Effector CD8-positive, alpha-beta T cell (primary cell): ENCODE results near the gene RTCA.
"Not testable (repeated sequence)": the region's sequence is repeated elsewhere in the genome, so short reads cannot be mapped to it uniquely, and the experiment has no call there.

ENCODE experiments used
- DNase-seq: peaks from one replicate; lab custom pipeline; 2025; lab: John Stamatoyannopoulos, UW
- total RNA-seq, 4 experiments: gene quantifications; one replicate each; lab custom pipeline; 2026; lab: John Stamatoyannopoulos, UW

RTCA gene
- total RNA-seq: 53.6 to 75.4 (median 55.6) reads per million in 4 experiments

- DNase-seq: peak; percentile 95
These were observed at the start of gene RTCA for GRCh38 chr1:100265931-100266740. TSS of gene RTCA (plus strand) at chr1:100266216. CDS start at chr1:100266376, 160 bp downstream.

- DNase-seq: no peak
These were observed 48.2 kb upstream of the RTCA start for GRCh38 chr1:100217834-100218233.

- no peak for DNase-seq
These were observed 46.6 kb upstream of the RTCA start for GRCh38 chr1:100219457-100219856.

GRCh38 chr1:100219883-100220282 is 46.1 kb upstream of the RTCA start:
- DNase-seq: no peak

- DNase-seq: no peak
These were observed 43.6 kb upstream of the RTCA start for GRCh38 chr1:100222428-100222827.

GRCh38 chr1:100229681-100230443 is 36.2 kb upstream of the RTCA start:
- no peak for DNase-seq

- DNase-seq: no peak
These were observed 35.3 kb upstream of the RTCA start for GRCh38 chr1:100230765-100231164.

GRCh38 chr1:100231721-100232120 is 34.3 kb upstream of the RTCA start:
- DNase-seq: no peak

- DNase-seq: no peak
These were observed 33.9 kb upstream of the RTCA start for GRCh38 chr1:100232156-100232555.

GRCh38 chr1:100233566-100233965 is 32.5 kb upstream of the RTCA start:
- not testable (repeated sequence) for DNase-seq

GRCh38 chr1:100234432-100234831 is 31.6 kb upstream of the RTCA start:
- DNase-seq: no peak

GRCh38 chr1:100237091-100237490 is 28.9 kb upstream of the RTCA start:
- no peak for DNase-seq

- no peak for DNase-seq
These were observed 26.1 kb upstream of the RTCA start for GRCh38 chr1:100239961-100240360.

- no peak for DNase-seq
These were observed 25.4 kb upstream of the RTCA start for GRCh38 chr1:100240631-100241030.

- DNase-seq: no peak
These were observed 19.3 kb upstream of the RTCA start for GRCh38 chr1:100246738-100247137.

- no peak for DNase-seq
These were observed 16.9 kb upstream of the RTCA start for GRCh38 chr1:100249155-100249536.

- peak; percentile 85 for DNase-seq
These were observed 16.3 kb upstream of the RTCA start, which contains the start of gene DBT for GRCh38 chr1:100249537-100250257. TSS of gene DBT (minus strand) at chr1:100249834. CDS start at chr1:100249820, 14 bp downstream.

- no peak for DNase-seq
These were observed 15.8 kb upstream of the RTCA start for GRCh38 chr1:100250264-100250663.

GRCh38 chr1:100250807-100251206 is 15.2 kb upstream of the RTCA start:
- DNase-seq: no peak

- no peak for DNase-seq
These were observed 13.1 kb upstream of the RTCA start for GRCh38 chr1:100252901-100253300.

- DNase-seq: no peak
These were observed 12.5 kb upstream of the RTCA start for GRCh38 chr1:100253552-100253951.

GRCh38 chr1:100256273-100256672 is 9.7 kb upstream of the RTCA start:
- not testable (repeated sequence) for DNase-seq
